Measurements from ENCODE around the gene NOX3.
A peak's percentile ranks its signal among the peaks of the same experiment; 100 is the strongest.

The NOX3 gene

GRCh38 chr6:155432293-155432692, 23.3 kb downstream of the NOX3 start:
- DNase-seq, result no peak

GRCh38 chr6:155429321-155429893, 26.2 kb downstream of the NOX3 start:
- no peak for DNase-seq

GRCh38 chr6:155426408-155426945, 29.2 kb downstream of the NOX3 start:
- no peak for DNase-seq

- DNase-seq, result no peak
Measured at GRCh38 chr6:155424181-155424580, 31.5 kb downstream of the NOX3 start.

- no peak for DNase-seq
Measured at GRCh38 chr6:155422635-155423034, 33.0 kb downstream of the NOX3 start.

GRCh38 chr6:155420492-155420891, 35.1 kb downstream of the NOX3 start:
- DNase-seq, result no peak

- DNase-seq, result no peak
Measured at GRCh38 chr6:155419161-155419560, 36.5 kb downstream of the NOX3 start.

- DNase-seq, result peak; percentile 62
Measured at GRCh38 chr6:155418017-155418761, 37.5 kb downstream of the NOX3 start.

- DNase-seq, result no peak
Measured at GRCh38 chr6:155417454-155417853, 38.2 kb downstream of the NOX3 start.

- no peak for DNase-seq
Measured at GRCh38 chr6:155415953-155416352, 39.7 kb downstream of the NOX3 start.

GRCh38 chr6:155414049-155414448, 41.6 kb downstream of the NOX3 start:
- no peak for DNase-seq

GRCh38 chr6:155412335-155412734, 43.3 kb downstream of the NOX3 start:
- no peak for DNase-seq

- DNase-seq, result no peak
Measured at GRCh38 chr6:155411154-155412052, 44.2 kb downstream of the NOX3 start.

- no peak for DNase-seq
Measured at GRCh38 chr6:155409391-155409790, 46.2 kb downstream of the NOX3 start.

GRCh38 chr6:155408981-155409380, 46.7 kb downstream of the NOX3 start:
- no peak for DNase-seq

GRCh38 chr6:155408231-155408630, 47.4 kb downstream of the NOX3 start:
- DNase-seq, result no peak

- DNase-seq, result no peak
Measured at GRCh38 chr6:155406801-155407200, 48.8 kb downstream of the NOX3 start.

GRCh38 chr6:155404937-155405336, 50.7 kb downstream of the NOX3 start:
- DNase-seq, result no peak

GRCh38 chr6:155402656-155403304, 52.9 kb downstream of the NOX3 start:
- DNase-seq, result no peak

GRCh38 chr6:155400654-155400965, 55.0 kb downstream of the NOX3 start:
- no peak for DNase-seq

GRCh38 chr6:155399745-155400653, 55.6 kb downstream of the NOX3 start:
- no peak for DNase-seq
